ENCODE measurements around the gene KCTD3.

GRCh38 chr1:215667761-215668160 lies 100.7 kb downstream of the KCTD3 start:
- TF ChIP-seq, protein P1, sequence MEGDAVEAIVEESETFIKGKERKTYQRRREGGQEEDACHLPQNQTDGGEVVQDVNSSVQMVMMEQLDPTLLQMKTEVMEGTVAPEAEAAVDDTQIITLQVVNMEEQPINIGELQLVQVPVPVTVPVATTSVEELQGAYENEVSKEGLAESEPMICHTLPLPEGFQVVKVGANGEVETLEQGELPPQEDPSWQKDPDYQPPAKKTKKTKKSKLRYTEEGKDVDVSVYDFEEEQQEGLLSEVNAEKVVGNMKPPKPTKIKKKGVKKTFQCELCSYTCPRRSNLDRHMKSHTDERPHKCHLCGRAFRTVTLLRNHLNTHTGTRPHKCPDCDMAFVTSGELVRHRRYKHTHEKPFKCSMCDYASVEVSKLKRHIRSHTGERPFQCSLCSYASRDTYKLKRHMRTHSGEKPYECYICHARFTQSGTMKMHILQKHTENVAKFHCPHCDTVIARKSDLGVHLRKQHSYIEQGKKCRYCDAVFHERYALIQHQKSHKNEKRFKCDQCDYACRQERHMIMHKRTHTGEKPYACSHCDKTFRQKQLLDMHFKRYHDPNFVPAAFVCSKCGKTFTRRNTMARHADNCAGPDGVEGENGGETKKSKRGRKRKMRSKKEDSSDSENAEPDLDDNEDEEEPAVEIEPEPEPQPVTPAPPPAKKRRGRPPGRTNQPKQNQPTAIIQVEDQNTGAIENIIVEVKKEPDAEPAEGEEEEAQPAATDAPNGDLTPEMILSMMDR (IDR thresholded peaks at IDR 0.05 in 2 of 3, conservative IDR thresholded peaks at IDR 0.05 in 1 of 3; ENCODE audit: borderline replicate concordance in 1 of 3, insufficient read depth in 1 of 3, low read depth in 2 of 3, low read length in 2 of 3), result no peak
- TF ChIP-seq EZH2 (IDR thresholded peaks at IDR 0.05) (no peak), POLR2A (IDR thresholded peaks at IDR 0.05; ENCODE audit: borderline replicate concordance, extremely low read depth, insufficient read depth, insufficient read length) (no peak), YY1 (IDR thresholded peaks at IDR 0.05; ENCODE audit: extremely low read depth, insufficient replicate concordance, low read depth, low read length) (no peak), EZH2phosphoT487 (IDR thresholded peaks at IDR 0.05; ENCODE audit: borderline replicate concordance) (no peak), POLR2AphosphoS5 (IDR thresholded peaks at IDR 0.05; ENCODE audit: low read depth, low read length) (no peak), SP1 (IDR thresholded peaks at IDR 0.05; ENCODE audit: low read depth) (no peak), FOSL1 (IDR thresholded peaks at IDR 0.05; ENCODE audit: low read depth) (no peak), EGR1 (IDR thresholded peaks at IDR 0.05; ENCODE audit: low read depth) (no peak), CEBPB (IDR thresholded peaks at IDR 0.05; ENCODE audit: low read depth) (no peak), ZBTB33 (IDR thresholded peaks at IDR 0.05; ENCODE audit: extremely low read depth, insufficient replicate concordance, low read length) (no peak)
- TF ChIP-seq, protein P2, sequence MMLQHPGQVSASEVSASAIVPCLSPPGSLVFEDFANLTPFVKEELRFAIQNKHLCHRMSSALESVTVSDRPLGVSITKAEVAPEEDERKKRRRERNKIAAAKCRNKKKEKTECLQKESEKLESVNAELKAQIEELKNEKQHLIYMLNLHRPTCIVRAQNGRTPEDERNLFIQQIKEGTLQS (IDR thresholded peaks at IDR 0.05), result no peak
